ENCODE measurements around the gene PHEX.
A peak's percentile ranks its signal among the peaks of the same experiment; 100 is the strongest.

The PHEX gene

GRCh38 chrX:22032084-22032483 is at the start of gene PHEX:
PHEX (plus strand) TSS chrX:22032325; CDS start chrX:22033006, 681 bp downstream.
- DNase-seq (ENCODE audit: low read depth): no peak

- DNase-seq (ENCODE audit: low read depth): peak; percentile 67
Measured at GRCh38 chrX:21985332-21985777, 46.8 kb upstream of the PHEX start.

GRCh38 chrX:21986596-21986995 is 45.5 kb upstream of the PHEX start:
- DNase-seq (ENCODE audit: low read depth): no peak

GRCh38 chrX:21989384-21989783 is 42.7 kb upstream of the PHEX start:
- no peak for DNase-seq (ENCODE audit: low read depth)

- no peak for DNase-seq (ENCODE audit: low read depth)
Measured at GRCh38 chrX:21990832-21991231, 41.3 kb upstream of the PHEX start.

GRCh38 chrX:21991504-21991903 is 40.6 kb upstream of the PHEX start:
- DNase-seq (ENCODE audit: low read depth): no peak

- no peak for DNase-seq (ENCODE audit: low read depth)
Measured at GRCh38 chrX:21993265-21993664, 38.9 kb upstream of the PHEX start.

- no peak for DNase-seq (ENCODE audit: low read depth)
Measured at GRCh38 chrX:21996872-21997455, 35.2 kb upstream of the PHEX start.

- DNase-seq (ENCODE audit: low read depth): no peak
Measured at GRCh38 chrX:21998037-21998436, 34.1 kb upstream of the PHEX start.

GRCh38 chrX:22004866-22005265 is 27.3 kb upstream of the PHEX start:
- no peak for DNase-seq (ENCODE audit: low read depth)

- no peak for DNase-seq (ENCODE audit: low read depth)
Measured at GRCh38 chrX:22012051-22012450, 20.1 kb upstream of the PHEX start.

- DNase-seq (ENCODE audit: low read depth): no peak
Measured at GRCh38 chrX:22012931-22013330, 19.2 kb upstream of the PHEX start.

GRCh38 chrX:22015139-22015750 is 16.9 kb upstream of the PHEX start:
- no peak for DNase-seq (ENCODE audit: low read depth)

- DNase-seq (ENCODE audit: low read depth): no peak
Measured at GRCh38 chrX:22021751-22022324, 10.3 kb upstream of the PHEX start.

GRCh38 chrX:22024577-22024976 is 7.5 kb upstream of the PHEX start:
- DNase-seq (ENCODE audit: low read depth): no peak

- DNase-seq (ENCODE audit: low read depth): no peak
Measured at GRCh38 chrX:22025751-22026150, 6.4 kb upstream of the PHEX start.

GRCh38 chrX:22026731-22027130 is 5.4 kb upstream of the PHEX start:
- no peak for DNase-seq (ENCODE audit: low read depth)

- DNase-seq (ENCODE audit: low read depth): no peak
Measured at GRCh38 chrX:22032506-22032905, 381 bp downstream of the PHEX start.

- DNase-seq (ENCODE audit: low read depth): no peak
Measured at GRCh38 chrX:22033818-22034217, 1.7 kb downstream of the PHEX start.

- DNase-seq (ENCODE audit: low read depth): no peak
Measured at GRCh38 chrX:22035236-22035635, 3.1 kb downstream of the PHEX start.

- no peak for DNase-seq (ENCODE audit: low read depth)
Measured at GRCh38 chrX:22037225-22037624, 5.1 kb downstream of the PHEX start.

- no peak for DNase-seq (ENCODE audit: low read depth)
Measured at GRCh38 chrX:22037911-22038537, 5.9 kb downstream of the PHEX start.

- DNase-seq (ENCODE audit: low read depth): no peak
Measured at GRCh38 chrX:22039541-22039940, 7.4 kb downstream of the PHEX start.
